Endothelial cell (in vitro differentiated cells): ENCODE measurements around the gene ELK3. TPM values are rescaled to one million over a fixed set of nuclear protein-coding genes. Genes with fewer than 3 reads are reported as not detected.

Experiments used
- DNase-seq: peaks from one replicate; pipeline ENCODE4 v3.0.0; 2021; ENCODE audit warnings: low spot score
- H3K27ac Mint-ChIP-seq: one replicate; pipeline ENCODE4 v1.8.0; 2021; ENCODE audit warnings: mixed read lengths, inconsistent platforms; ENCODE audit not compliant: unreplicated experiment
- H3K27me3 Mint-ChIP-seq: one replicate; pipeline ENCODE4 v1.8.0; 2021; ENCODE audit warnings: mild to moderate bottlenecking, moderate library complexity, mixed read lengths, inconsistent platforms; ENCODE audit not compliant: unreplicated experiment
- H3K36me3 Mint-ChIP-seq: one replicate; pipeline ENCODE4 v1.8.0; 2021; ENCODE audit warnings: mild to moderate bottlenecking, low read depth, mixed read lengths, inconsistent platforms; ENCODE audit not compliant: unreplicated experiment
- H3K4me1 Mint-ChIP-seq: one replicate; pipeline ENCODE4 v1.8.0; 2021; ENCODE audit warnings: mild to moderate bottlenecking, mixed read lengths, inconsistent platforms; ENCODE audit not compliant: unreplicated experiment
- H3K4me3 Mint-ChIP-seq: one replicate; pipeline ENCODE4 v1.8.0; 2021; ENCODE audit warnings: mild to moderate bottlenecking, mixed read lengths, inconsistent platforms; ENCODE audit not compliant: unreplicated experiment
- H3K9me3 Mint-ChIP-seq: one replicate; pipeline ENCODE4 v1.8.0; 2021; ENCODE audit warnings: mixed read lengths, inconsistent platforms; ENCODE audit not compliant: unreplicated experiment
- CTCF ChIP-seq: fragments of 200-600 bp; sonication (generic); IDR thresholded peaks from one replicate; pipeline ENCODE4 v1.5.0; 2021; ENCODE audit warnings: antibody characterized with exemption; ENCODE audit not compliant: unreplicated experiment
- total RNA-seq: library from RNA; stranded (reverse); fragmentation: NEBNext Ultra II Directional; extraction: Animal tissue kit (Norgen Biotek cat#: 25700); gene quantifications from one replicate; pipeline ENCODE4 v1.2.1, GENCODE V29; 2021; ENCODE audit not compliant: unreplicated experiment

ELK3 gene
- total RNA-seq, 1 donor from 2014 or later = 294 TPM

DNA sequence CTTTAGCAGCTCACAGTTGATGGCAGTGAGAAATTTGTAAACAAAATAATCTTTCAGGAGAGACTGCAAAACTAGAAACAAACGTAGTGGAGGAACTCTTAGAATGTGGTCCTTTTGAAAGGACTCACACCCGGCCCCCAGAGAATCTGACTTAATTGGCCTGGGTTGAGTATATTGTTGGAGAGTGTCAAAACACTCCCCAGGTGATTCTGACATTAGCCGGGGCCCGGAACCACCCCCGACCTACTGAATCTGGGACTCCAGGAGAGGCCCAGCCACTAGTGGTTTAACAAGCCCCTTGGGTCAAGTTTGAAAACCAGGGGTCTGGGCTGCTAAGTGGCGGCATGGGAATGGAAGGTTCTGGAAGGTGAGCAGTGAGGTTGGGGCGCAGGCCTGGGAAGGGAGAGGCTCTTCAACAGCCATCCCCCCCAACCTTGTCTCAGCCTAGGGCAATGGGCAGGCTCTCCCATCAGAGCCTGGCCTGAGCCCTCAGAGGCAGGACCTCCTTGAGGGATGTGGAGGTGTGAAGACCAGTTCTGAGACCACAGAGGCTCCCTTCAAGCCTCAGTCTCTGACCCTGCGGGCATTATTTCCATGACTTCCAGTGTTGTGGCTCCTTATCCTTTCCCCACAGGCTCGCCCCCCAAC is 1.1 kb upstream of the ELK3 start:
- no peaks in the 10 kb centered on the region for H3K9me3 Mint-ChIP-seq
- H3K27me3 Mint-ChIP-seq = peaks cover 21% of the 10 kb centered on the region
- H3K27ac Mint-ChIP-seq = peak overlapping the region; percentile 97
- TF ChIP-seq CTCF = no peak
- DNase-seq = no peak
- H3K4me1 Mint-ChIP-seq = peaks cover 50% of the 10 kb centered on the region
- H3K36me3 Mint-ChIP-seq = peaks cover 16% of the 10 kb centered on the region
- peak overlapping the region; percentile 94 for H3K4me3 Mint-ChIP-seq

DNA sequence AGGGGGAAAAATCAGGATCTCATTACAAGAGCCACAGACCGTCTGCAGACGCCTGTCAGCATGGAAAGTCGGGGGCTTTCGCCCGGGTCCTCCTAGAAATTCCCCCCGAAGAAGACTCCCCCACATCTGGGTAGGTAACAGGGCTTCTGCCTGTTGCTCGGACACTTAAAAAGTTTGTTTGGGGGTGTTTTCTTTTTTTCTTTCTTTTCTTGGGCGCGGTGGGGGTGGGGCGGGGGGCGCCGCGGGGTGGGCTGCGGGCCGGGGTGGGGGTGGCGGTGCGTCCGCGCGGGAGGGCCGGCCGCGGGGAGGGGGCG is 358 bp downstream of the ELK3 start:
- DNase-seq = no peak
- H3K27ac Mint-ChIP-seq = peak overlapping the region; percentile 100
- peaks cover 52% of the 10 kb centered on the region for H3K4me1 Mint-ChIP-seq
- H3K4me3 Mint-ChIP-seq = peak overlapping the region; percentile 100
- TF ChIP-seq CTCF = no peak
- peaks cover 21% of the 10 kb centered on the region for H3K27me3 Mint-ChIP-seq
- H3K36me3 Mint-ChIP-seq = peaks cover 30% of the 10 kb centered on the region
- H3K9me3 Mint-ChIP-seq = no peaks in the 10 kb centered on the region

DNA sequence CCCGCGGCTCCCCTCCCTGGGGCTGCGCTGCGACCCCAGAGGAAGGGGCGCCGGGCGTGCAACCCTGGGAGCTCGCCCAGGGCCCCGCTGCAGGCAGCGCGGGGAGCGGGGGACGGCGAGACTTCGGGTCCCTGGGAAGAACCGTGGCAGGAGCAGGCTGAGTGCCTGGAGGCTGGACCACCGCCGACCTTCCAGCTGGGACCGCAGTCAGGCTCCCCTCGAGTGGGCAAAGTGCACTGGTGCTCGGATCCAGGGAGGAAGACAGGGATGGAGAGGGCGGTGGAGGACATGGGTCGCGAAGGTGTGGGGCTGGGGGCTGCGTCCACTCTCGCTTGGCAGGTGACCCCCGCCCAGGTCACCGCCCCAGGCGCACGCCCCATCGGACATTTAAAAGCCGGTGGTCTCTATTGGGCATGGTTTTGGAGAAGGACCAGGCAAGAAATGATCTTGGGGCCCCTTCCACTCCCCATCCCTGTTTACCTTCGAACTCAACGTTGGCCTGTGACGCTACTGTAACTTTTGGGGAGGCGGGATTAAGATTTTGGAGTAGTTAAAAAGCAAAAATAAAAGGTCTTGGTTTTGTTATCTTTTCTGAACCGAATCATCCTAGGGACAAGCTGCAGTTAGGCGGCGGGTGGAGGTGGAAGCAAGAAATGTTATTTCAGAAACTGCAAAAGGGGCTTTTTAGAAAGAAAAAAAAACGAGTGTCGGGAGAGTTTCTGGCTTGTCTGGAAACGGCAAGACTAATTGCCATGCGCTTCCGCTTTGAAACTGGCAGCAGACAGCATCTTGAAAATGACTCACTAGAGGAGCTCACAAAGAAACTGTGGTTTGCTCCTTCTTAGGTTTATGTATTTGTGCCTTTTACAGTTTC is 1.0 kb downstream of the ELK3 start:
- no peaks in the 10 kb centered on the region for H3K9me3 Mint-ChIP-seq
- peak overlapping the region; percentile 99 for H3K27ac Mint-ChIP-seq
- H3K27me3 Mint-ChIP-seq = peaks cover 21% of the 10 kb centered on the region
- no peak for TF ChIP-seq CTCF
- no peak for DNase-seq
- peak overlapping the region; percentile 100 for H3K4me3 Mint-ChIP-seq
- H3K4me1 Mint-ChIP-seq = peaks cover 50% of the 10 kb centered on the region
- peaks cover 33% of the 10 kb centered on the region for H3K36me3 Mint-ChIP-seq

DNA sequence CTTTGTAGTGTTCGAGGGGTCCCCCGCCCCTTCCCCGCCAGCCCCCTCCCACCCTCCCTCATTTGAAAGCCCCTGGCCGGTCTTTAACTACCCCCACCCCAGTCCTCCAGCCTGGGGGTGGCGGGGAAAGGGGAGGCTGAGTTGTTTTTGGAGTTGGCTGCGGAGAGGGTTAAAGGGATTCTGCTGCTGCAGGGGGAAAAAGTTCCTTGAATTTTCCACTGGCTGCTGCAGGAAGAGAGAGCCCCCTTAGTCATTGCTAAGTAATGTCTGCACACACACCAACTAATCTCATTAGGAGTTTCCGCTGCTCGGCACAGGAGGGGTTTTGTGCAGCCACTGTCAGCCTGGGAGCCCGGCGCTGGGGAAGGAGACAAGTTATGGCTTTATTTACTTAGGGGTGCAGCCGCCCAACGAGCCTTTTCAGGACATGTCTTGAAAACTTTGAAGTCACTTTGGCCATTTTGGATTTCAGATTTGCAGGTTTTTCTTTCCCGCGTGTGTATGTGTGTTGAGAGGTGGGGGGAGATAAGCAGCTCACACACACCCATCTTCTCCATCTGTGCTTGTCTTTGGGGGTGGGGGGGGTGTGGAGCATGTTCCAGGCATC is 1.8 kb downstream of the ELK3 start:
- peak overlapping the region; percentile 99 for H3K27ac Mint-ChIP-seq

More for the DNA sequence above, 1.8 kb downstream of the ELK3 start:
- Mint-ChIP-seq H3K36me3 (peaks cover 35% of the 10 kb centered on the region), H3K27me3 (peaks cover 21% of the 10 kb centered on the region), H3K4me3 (peak overlapping the region; percentile 100), H3K9me3 (no peaks in the 10 kb centered on the region), H3K4me1 (peaks cover 51% of the 10 kb centered on the region)
- DNase-seq = no peak
- no peak for TF ChIP-seq CTCF
